SJCRH30 (cell line): ENCODE measurements around the gene IMP3. TPM values are rescaled to one million over a fixed set of nuclear protein-coding genes. Genes with fewer than 3 reads are reported as not detected.

ENCODE experiments used
- DNase-seq, 2 experiments: peaks; one replicate each; pipeline ENCODE4 v3.0.0-alpha.2; 2015 to 2020
- H3K27ac ChIP-seq: fragments of 250-450 bp; sonication (Bioruptor Pico); 2 replicates; pipeline ENCODE4 v1.5.1; 2020; ENCODE audit warnings: mild to moderate bottlenecking, moderate library complexity
- H3K27me3 ChIP-seq: fragments of 250-450 bp; sonication (Bioruptor Pico); 2 replicates; pipeline ENCODE4 v1.5.1; 2020; ENCODE audit warnings: mild to moderate bottlenecking, moderate library complexity
- H3K36me3 ChIP-seq: fragments of 250-450 bp; sonication (Bioruptor Pico); 2 replicates; pipeline ENCODE4 v1.5.1; 2020; ENCODE audit warnings: mild to moderate bottlenecking, moderate library complexity
- H3K4me1 ChIP-seq: fragments of 250-450 bp; sonication (Bioruptor Pico); 2 replicates; pipeline ENCODE4 v1.5.1; 2020; ENCODE audit warnings: mild to moderate bottlenecking, moderate library complexity
- H3K4me3 ChIP-seq: fragments of 250-450 bp; sonication (Bioruptor Pico); 2 replicates; pipeline ENCODE4 v1.5.1; 2020; ENCODE audit warnings: mild to moderate bottlenecking, moderate library complexity
- H3K9me3 ChIP-seq: fragments of 250-450 bp; sonication (Bioruptor Pico); replicated peaks from 2 replicates; pipeline ENCODE4 v1.5.1; 2020; ENCODE audit warnings: mild to moderate bottlenecking, moderate library complexity
- total RNA-seq: library from RNA; depleted of rRNA; stranded (reverse); fragments of >200 nt; shearing (Covaris generic); gene quantifications from 2 replicates; pipeline ENCODE4 v1.2.3, GENCODE V29; 2014; rRNA removed

The IMP3 gene
- total RNA-seq, 1 experiment from 2014 or later, result 58.5 TPM

DNA sequence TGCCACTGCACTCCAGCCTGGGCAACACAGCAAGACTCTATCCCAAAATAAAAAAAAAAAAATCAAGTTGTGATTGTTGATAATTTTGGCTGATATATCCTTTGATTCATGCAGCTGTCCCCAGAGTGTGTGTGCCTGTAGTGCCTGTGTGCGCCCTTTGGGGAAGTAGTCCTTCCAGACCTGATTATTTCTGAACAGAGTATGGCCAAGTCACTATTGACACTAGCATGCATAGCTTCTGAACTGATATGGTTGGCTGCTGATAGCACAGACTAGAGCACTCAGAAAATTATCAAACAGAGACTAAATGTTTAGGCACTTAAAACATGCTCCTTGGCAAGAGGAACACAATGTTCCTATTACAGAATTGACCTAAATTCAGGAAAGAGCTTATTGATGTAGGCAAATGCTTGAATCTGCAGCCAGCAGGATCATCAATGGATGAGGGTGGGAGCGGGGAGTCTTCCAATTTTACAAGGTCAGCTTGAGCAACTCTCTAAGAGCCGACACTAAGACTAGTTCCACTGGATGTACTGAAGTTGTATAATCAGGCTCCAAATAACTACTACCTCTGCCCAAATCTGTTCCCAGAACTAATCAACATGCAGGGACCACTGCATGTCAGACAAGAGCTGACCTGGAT lies 43.2 kb downstream of the IMP3 start:
- Histone ChIP-seq H3K4me1 (no peaks in the 10 kb centered on the region), H3K4me3 (no peak overlapping the region), H3K27ac (no peak overlapping the region), H3K27me3 (no peaks in the 10 kb centered on the region), H3K36me3 (peaks cover 31% of the 10 kb centered on the region), H3K9me3 (no peaks in the 10 kb centered on the region)
- DNase-seq, result no peak

- Histone ChIP-seq H3K9me3 (no peaks in the 10 kb centered on the region), H3K27ac (no peak overlapping the region), H3K4me3 (no peak overlapping the region), H3K4me1 (no peaks in the 10 kb centered on the region), H3K36me3 (peaks cover 19% of the 10 kb centered on the region), H3K27me3 (no peaks in the 10 kb centered on the region)
- no peak for DNase-seq
Observed at GRCh38 chr15:75594276-75594675, 45.7 kb downstream of the IMP3 start.

DNA sequence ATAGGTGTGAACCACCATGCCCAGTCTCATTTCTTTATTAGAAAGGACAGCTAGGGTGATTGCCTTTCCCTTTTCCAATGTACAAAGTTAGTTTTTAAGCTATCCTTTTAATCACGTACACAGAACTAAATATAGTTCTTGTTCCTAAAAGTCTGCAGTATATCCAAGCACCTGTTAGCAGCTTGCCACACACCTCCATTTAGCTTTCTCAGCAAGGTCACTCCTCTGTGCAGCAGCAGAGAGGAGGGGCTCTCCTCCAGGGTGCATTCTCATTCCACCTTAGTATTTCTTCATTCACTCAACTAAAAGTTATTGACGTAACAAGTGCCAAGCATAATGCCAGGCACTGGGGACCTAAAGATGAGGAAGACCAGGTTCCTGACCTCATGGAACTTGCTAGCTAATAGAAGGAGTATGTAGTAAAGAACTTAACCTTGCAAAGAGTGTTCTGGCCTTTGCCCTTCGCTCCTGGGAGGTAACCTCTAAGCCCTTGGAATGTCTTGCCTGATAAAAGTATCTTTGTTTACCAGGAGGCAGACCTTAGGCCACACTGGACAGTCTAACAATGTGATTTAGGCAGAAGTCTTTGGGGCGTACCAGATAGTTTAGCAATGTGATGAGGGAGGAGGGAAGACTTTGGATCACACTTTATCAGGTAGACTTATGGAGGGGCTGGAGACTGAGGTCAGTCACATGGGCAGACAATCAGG lies 48.2 kb downstream of the IMP3 start:
- Histone ChIP-seq H3K27me3 (no peaks in the 10 kb centered on the region), H3K9me3 (0 out of 2 replicates have a peak, but pooled peaks cover 2% of the 10 kb centered on the region), H3K4me1 (no peaks in the 10 kb centered on the region), H3K4me3 (no peak overlapping the region), H3K27ac (no peak overlapping the region), H3K36me3 (peaks cover 11% of the 10 kb centered on the region; the same call in 1 of the 2 replicates)
- DNase-seq, result no peak

DNA sequence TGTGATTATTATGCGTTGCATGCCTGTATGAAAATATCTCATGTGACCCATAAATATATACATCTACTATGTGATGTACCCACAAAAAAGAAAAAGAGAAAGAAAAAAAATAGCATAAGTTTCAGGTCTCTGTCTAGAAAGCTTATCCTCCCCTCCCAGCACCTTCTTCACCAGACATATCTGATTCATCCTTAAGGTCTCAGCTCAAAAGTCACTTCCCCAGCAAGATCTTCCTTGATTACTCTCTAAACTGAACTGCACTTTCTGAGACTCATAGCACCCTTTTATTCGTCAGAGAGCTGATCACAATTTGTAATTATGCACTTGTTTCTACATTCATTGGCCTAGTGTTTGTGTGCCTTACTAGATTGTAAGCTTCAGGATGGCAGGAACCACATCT lies 49.8 kb downstream of the IMP3 start:
- Histone ChIP-seq H3K4me3 (no peak overlapping the region), H3K9me3 (0 out of 2 replicates have a peak, but pooled peaks cover 2% of the 10 kb centered on the region), H3K27me3 (no peaks in the 10 kb centered on the region), H3K4me1 (no peaks in the 10 kb centered on the region), H3K27ac (no peak overlapping the region), H3K36me3 (0 out of 2 replicates have a peak, but pooled peaks cover 2% of the 10 kb centered on the region)
- no peak for DNase-seq

Other genes starting within 250 kb of the IMP3 start
- gene SIN3A, start 188.5 kb downstream of the IMP3 start, total RNA-seq, result 59.8 and 68.5 TPM in 2 replicates
- 22.0 and 22.5 TPM in 2 replicates for gene PTPN9, start 60.9 kb downstream of the IMP3 start, total RNA-seq
- 23.5 and 26.5 TPM in 2 replicates for gene SNUPN, start 14.5 kb downstream of the IMP3 start, total RNA-seq
- 7.4 and 8.3 TPM in 2 replicates for gene SNX33, start 7.7 kb upstream of the IMP3 start, total RNA-seq
- gene CSPG4, start 72.6 kb upstream of the IMP3 start, total RNA-seq, result 10.4 and 11.1 TPM in 2 replicates
- gene UBE2Q2, start 203.2 kb upstream of the IMP3 start, total RNA-seq, result 30.8 and 31.5 TPM in 2 replicates